ENCODE data around the gene POTEB3.
"Not testable (repeated sequence)": the region's sequence is repeated elsewhere in the genome, so short reads cannot be mapped to it uniquely, and the experiment has no call there.

DNA sequence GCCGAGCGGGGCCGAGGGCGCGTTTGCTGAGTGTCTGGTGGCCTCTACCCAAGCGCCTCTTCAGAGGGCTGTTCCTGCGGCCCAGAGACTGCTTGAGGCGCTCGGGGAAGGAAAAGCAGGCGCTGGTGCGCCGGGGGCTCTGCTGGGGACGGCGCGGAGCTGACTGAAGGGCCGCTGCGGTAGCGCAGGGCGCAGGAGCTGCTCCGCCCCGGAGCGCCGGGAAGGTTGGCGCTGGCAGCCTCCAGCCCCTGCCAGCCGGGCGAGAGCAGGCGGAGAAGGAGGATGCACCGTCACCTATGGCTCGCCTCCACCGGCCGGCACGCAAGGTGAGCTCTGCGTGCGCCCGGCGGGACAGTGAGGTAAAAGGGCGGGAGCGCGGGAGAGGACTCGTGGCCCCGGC lies 11.2 kb upstream of the POTEB3 start:
- TF ChIP-seq, protein P1, sequence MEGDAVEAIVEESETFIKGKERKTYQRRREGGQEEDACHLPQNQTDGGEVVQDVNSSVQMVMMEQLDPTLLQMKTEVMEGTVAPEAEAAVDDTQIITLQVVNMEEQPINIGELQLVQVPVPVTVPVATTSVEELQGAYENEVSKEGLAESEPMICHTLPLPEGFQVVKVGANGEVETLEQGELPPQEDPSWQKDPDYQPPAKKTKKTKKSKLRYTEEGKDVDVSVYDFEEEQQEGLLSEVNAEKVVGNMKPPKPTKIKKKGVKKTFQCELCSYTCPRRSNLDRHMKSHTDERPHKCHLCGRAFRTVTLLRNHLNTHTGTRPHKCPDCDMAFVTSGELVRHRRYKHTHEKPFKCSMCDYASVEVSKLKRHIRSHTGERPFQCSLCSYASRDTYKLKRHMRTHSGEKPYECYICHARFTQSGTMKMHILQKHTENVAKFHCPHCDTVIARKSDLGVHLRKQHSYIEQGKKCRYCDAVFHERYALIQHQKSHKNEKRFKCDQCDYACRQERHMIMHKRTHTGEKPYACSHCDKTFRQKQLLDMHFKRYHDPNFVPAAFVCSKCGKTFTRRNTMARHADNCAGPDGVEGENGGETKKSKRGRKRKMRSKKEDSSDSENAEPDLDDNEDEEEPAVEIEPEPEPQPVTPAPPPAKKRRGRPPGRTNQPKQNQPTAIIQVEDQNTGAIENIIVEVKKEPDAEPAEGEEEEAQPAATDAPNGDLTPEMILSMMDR (IDR thresholded peaks at IDR 0.05) = not testable (repeated sequence)
- TF ChIP-seq POLR2AphosphoS5 (IDR thresholded peaks at IDR 0.05) = not testable (repeated sequence)
